ENCODE results near the gene ANGPT4. TPM values are rescaled to one million over a fixed set of nuclear protein-coding genes. Genes with fewer than 3 reads are reported as not detected.
A peak's percentile ranks its signal among the peaks of the same experiment; 100 is the strongest.
"Not testable (repeated sequence)": the region's sequence is repeated elsewhere in the genome, so short reads cannot be mapped to it uniquely, and the experiment has no call there.

ANGPT4 gene
- total RNA-seq, 1 donor from 2014 or later = 0.12 TPM

DNA sequence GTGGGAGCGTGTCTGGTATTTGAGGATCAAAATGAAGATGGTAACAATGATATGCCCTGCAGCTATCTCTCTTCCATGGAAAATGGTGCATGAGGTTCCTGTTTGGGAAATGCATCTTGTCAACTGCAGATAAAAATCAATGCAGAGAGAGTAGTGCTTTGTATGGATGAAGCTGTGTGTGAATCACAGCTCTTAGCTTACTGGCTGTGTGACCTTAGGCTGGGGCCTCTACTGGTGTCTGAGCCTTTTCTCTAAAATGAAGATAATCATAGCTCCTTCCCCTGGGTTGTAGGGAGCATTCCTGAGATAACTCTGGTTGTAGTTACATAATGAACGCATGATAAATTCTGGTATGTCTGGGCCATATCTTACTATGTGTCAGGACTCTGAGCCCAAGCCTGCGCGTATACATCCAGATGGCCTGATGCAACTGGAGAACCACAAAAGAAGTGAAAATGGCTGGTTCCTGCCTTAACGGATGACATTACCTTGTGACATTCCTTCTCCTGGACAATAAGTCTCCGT is 19.6 kb downstream of the ANGPT4 start:
- H3K9me3 Mint-ChIP-seq (ENCODE audit: low read depth) = peaks cover 5% of the 10 kb centered on the region
- TF ChIP-seq, protein P1, sequence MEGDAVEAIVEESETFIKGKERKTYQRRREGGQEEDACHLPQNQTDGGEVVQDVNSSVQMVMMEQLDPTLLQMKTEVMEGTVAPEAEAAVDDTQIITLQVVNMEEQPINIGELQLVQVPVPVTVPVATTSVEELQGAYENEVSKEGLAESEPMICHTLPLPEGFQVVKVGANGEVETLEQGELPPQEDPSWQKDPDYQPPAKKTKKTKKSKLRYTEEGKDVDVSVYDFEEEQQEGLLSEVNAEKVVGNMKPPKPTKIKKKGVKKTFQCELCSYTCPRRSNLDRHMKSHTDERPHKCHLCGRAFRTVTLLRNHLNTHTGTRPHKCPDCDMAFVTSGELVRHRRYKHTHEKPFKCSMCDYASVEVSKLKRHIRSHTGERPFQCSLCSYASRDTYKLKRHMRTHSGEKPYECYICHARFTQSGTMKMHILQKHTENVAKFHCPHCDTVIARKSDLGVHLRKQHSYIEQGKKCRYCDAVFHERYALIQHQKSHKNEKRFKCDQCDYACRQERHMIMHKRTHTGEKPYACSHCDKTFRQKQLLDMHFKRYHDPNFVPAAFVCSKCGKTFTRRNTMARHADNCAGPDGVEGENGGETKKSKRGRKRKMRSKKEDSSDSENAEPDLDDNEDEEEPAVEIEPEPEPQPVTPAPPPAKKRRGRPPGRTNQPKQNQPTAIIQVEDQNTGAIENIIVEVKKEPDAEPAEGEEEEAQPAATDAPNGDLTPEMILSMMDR (IDR thresholded peaks at IDR 0.05) = no peak
- H3K27ac Mint-ChIP-seq (ENCODE audit: unreplicated experiment) = no peak overlapping the region
- no peak overlapping the region for H3K4me3 Mint-ChIP-seq (ENCODE audit: unreplicated experiment)
- DNase-seq (ENCODE audit: low spot score) = no peak
- H3K27me3 Mint-ChIP-seq (ENCODE audit: low read depth) = peaks cover 32% of the 10 kb centered on the region
- H3K36me3 Mint-ChIP-seq (ENCODE audit: low read depth) = peaks cover 3% of the 10 kb centered on the region
- H3K4me1 Mint-ChIP-seq (ENCODE audit: low read depth) = no peaks in the 10 kb centered on the region

DNA sequence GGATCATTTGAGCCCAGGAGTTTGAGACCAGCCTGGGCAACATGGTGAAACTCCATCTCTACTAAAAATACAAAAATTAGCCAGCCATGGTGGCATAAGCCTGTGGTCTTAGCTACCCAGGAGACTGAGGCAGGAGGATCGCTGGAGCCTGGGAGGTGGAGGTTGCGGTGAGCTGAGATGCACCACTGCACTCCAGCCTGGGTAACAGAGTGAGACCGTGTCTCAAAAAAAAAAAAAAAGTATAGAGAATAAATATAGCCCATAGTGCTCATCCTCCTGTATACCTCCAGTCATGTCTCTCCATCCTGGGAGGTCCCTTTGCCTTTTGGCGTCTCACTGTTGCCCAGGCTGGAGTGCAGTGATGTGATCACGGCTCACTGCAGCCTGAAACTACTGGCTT is 23.8 kb downstream of the ANGPT4 start:
- not testable (repeated sequence) for H3K9me3 Mint-ChIP-seq (ENCODE audit: low read depth); H3K4me3 Mint-ChIP-seq (ENCODE audit: unreplicated experiment); H3K27ac Mint-ChIP-seq (ENCODE audit: unreplicated experiment); H3K36me3 Mint-ChIP-seq (ENCODE audit: low read depth); H3K4me1 Mint-ChIP-seq (ENCODE audit: low read depth)
- H3K27me3 Mint-ChIP-seq (ENCODE audit: low read depth) = peaks cover 31% of the 10 kb centered on the region
- peak; percentile 7 for DNase-seq (ENCODE audit: low spot score)

DNA sequence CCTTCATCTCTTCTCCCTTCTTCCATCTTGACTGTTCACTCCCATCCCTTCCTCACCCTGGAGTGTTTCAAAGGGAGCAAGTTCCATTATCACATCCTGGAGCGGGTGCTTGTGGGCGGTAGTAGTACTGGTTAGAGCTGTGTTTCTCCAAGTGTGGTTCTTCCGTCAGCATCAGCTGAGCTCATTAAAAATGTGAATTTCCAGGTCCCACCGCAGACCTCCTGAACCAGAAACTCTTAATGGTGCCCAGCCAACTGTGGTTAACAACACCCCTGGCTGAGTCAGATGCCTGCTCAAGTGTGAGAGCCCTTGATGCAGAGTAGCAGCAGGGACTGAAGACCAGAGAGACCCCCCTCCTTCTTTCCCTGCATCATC is 24.4 kb downstream of the ANGPT4 start:
- H3K36me3 Mint-ChIP-seq (ENCODE audit: low read depth) = no peaks in the 10 kb centered on the region
- H3K4me3 Mint-ChIP-seq (ENCODE audit: unreplicated experiment) = no peak overlapping the region
- peaks cover 33% of the 10 kb centered on the region for H3K27me3 Mint-ChIP-seq (ENCODE audit: low read depth)
- no peak overlapping the region for H3K27ac Mint-ChIP-seq (ENCODE audit: unreplicated experiment)
- peaks cover under 1% of the 10 kb centered on the region for H3K9me3 Mint-ChIP-seq (ENCODE audit: low read depth)
- TF ChIP-seq, protein P1 (IDR thresholded peaks at IDR 0.05) = no peak
- no peaks in the 10 kb centered on the region for H3K4me1 Mint-ChIP-seq (ENCODE audit: low read depth)
- DNase-seq (ENCODE audit: low spot score) = peak; percentile 13

DNA sequence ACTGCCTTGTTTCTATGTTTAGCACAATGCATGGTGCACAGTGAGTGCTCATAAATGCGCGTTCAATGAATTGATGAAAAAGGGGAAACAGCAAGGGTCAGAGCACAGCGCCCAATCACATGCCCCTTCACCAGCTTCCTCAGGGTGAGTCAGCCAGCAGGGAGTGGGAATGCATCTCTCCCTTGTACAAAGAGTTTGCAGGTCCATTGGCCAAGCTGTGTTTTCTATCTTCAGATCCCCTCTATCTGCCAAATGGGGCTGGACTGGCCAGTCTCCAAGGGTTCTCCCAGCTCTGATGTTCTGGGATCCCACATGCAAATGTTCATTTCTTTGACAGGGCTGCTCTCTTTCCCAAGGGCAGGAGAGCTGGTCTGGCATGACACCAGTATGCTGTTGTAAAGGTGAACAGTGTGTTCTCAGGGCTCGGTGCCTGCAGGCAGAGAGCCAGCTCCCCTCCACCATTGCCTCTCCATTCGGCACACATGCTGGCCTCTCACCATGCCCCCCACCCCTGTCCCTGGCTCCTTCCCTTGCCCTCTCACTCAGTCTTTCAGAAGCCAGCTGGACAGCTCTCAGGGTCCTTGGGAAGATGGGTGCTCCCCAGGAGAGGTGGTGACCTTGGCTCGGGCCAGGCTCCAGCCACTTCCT is 25.0 kb downstream of the ANGPT4 start:
- TF ChIP-seq, protein P1 (IDR thresholded peaks at IDR 0.05) = no peak
- Mint-ChIP-seq H3K4me3 (ENCODE audit: unreplicated experiment) (no peak overlapping the region), H3K27ac (ENCODE audit: unreplicated experiment) (no peak overlapping the region), H3K27me3 (ENCODE audit: low read depth) (peaks cover 33% of the 10 kb centered on the region), H3K4me1 (ENCODE audit: low read depth) (no peaks in the 10 kb centered on the region), H3K36me3 (ENCODE audit: low read depth) (no peaks in the 10 kb centered on the region), H3K9me3 (ENCODE audit: low read depth) (no peaks in the 10 kb centered on the region)
- DNase-seq (ENCODE audit: low spot score) = peak; percentile 50

DNA sequence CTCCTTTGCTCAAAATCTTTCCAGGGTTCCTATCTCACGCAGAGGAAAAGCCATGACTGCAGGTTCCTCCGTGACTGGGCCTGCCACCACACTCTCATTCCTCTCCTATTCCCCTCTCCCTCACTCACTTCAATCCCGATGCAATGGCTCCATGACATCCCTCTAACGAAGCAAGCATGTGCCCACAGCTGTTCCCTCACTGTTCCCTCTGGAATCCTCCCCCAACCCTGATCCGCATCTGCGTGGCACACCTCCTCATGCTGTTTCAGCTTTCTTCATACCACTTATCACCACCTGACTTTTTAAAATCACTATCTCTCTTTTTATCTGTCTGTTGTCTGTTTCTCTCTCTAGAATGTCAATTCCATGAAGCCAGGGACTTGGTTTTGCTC is 25.5 kb downstream of the ANGPT4 start:
- H3K4me3 Mint-ChIP-seq (ENCODE audit: unreplicated experiment) = no peak overlapping the region
- peaks cover 35% of the 10 kb centered on the region for H3K27me3 Mint-ChIP-seq (ENCODE audit: low read depth)
- TF ChIP-seq, protein P1 (IDR thresholded peaks at IDR 0.05) = no peak
- H3K27ac Mint-ChIP-seq (ENCODE audit: unreplicated experiment) = no peak overlapping the region
- no peaks in the 10 kb centered on the region for H3K9me3 Mint-ChIP-seq (ENCODE audit: low read depth)
- H3K36me3 Mint-ChIP-seq (ENCODE audit: low read depth) = no peaks in the 10 kb centered on the region
- no peaks in the 10 kb centered on the region for H3K4me1 Mint-ChIP-seq (ENCODE audit: low read depth)
- peak; percentile 33 for DNase-seq (ENCODE audit: low spot score)

DNA sequence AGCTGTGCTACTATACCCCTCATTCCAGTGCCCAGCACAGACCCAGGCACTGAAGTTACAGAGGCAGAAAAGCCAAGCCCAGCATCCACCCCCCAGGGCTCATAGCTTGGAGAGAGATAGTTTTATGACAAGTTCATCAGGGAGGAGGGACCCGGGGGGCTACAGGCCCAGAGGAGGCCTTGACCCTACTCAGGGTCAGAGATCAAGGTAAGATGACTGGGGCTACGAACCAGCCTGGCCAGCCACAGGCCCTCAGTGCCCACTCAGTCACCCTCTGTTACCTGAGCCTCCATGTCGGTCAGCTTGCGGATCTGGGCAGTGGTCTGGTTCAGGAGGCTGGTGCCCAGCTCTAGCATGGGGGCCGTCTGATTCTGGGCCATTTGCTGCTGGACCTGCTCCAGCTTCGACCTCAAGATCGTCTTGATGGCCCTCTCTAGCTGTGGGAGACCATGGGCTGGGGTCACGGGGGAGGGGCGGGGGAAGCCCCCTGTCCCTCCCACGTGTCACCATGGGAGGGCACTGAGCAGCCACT is 26.1 kb downstream of the ANGPT4 start:
- TF ChIP-seq, protein P1 (IDR thresholded peaks at IDR 0.05) = no peak
- DNase-seq (ENCODE audit: low spot score) = peak; percentile 53
- Mint-ChIP-seq H3K27ac (ENCODE audit: unreplicated experiment) (no peak overlapping the region), H3K4me3 (ENCODE audit: unreplicated experiment) (no peak overlapping the region), H3K27me3 (ENCODE audit: low read depth) (peaks cover 42% of the 10 kb centered on the region), H3K4me1 (ENCODE audit: low read depth) (peaks cover 3% of the 10 kb centered on the region), H3K36me3 (ENCODE audit: low read depth) (no peaks in the 10 kb centered on the region), H3K9me3 (ENCODE audit: low read depth) (no peaks in the 10 kb centered on the region)

All from chondrocyte (in vitro differentiated cells).